SU-DHL-6 (cell line): ENCODE results near the gene TRMT6.

Experiments used
- H2AFZ ChIP-seq: fragments of 200-600 bp; sonication (generic); 2 replicates; pipeline ENCODE4 v1.6.1; 2014; ENCODE audit warnings: low read depth, mild to moderate bottlenecking, moderate library complexity, mixed read lengths, antibody characterized with exemption, low read length; ENCODE audit not compliant: severe bottlenecking
- H3F3A ChIP-seq: fragments of 200-600 bp; shearing (Covaris generic); 2 replicates; pipeline ENCODE4 v1.6.0; 2016; ENCODE audit warnings: antibody characterized with exemption, mild to moderate bottlenecking; ENCODE audit not compliant: insufficient read depth
- H3K27ac ChIP-seq: fragments of 200-600 bp; sonication (generic); 2 replicates; pipeline ENCODE4 v1.5.1; 2016; ENCODE audit warnings: low read depth, mild to moderate bottlenecking, low read length, moderate library complexity, mixed read lengths
- H3K27me3 ChIP-seq: fragments of 200-600 bp; sonication (generic), shearing (Covaris generic); 2 replicates; pipeline ENCODE4 v1.6.0; 2014; ENCODE audit warnings: mild to moderate bottlenecking, low read length
- H3K36me3 ChIP-seq: fragments of 200-600 bp; sonication (generic); 2 replicates; pipeline ENCODE4 v1.6.1; 2014; ENCODE audit warnings: mild to moderate bottlenecking, low read length, mixed read lengths
- H3K4me2 ChIP-seq: fragments of 300-600, 200-600 bp; shearing (Covaris generic), sonication (generic); 2 replicates; pipeline ENCODE4 v1.6.0; 2014; ENCODE audit warnings: low read length, low read depth, mild to moderate bottlenecking; ENCODE audit not compliant: poor library complexity, severe bottlenecking
- H3K4me3 ChIP-seq: fragments of 200-600 bp; sonication (generic); 2 replicates; pipeline ENCODE4 v1.5.1; 2014; ENCODE audit warnings: antibody characterized with exemption, low read length, mild to moderate bottlenecking, mixed read lengths; ENCODE audit not compliant: insufficient read depth, poor library complexity, severe bottlenecking
- H3K79me2 ChIP-seq: fragments of 200-600 bp; sonication (generic); 2 replicates; pipeline ENCODE4 v1.6.1; 2014; ENCODE audit warnings: mild to moderate bottlenecking, low read length, moderate library complexity; ENCODE audit not compliant: insufficient read depth
- H3K9ac ChIP-seq: fragments of 200-600 bp; sonication (generic); 2 replicates; pipeline ENCODE4 v1.7.0; 2014; ENCODE audit warnings: mild to moderate bottlenecking, low read length
- H3K9me2 ChIP-seq: fragments of 200-600 bp; sonication (generic); replicated peaks from 2 replicates; pipeline ENCODE4 v1.6.1; 2014; ENCODE audit warnings: low read length; ENCODE audit not compliant: insufficient read depth
- H3K9me3 ChIP-seq: fragments of 200-600 bp; sonication (generic); 2 replicates; pipeline ENCODE4 v1.6.1; 2014; ENCODE audit warnings: low read length, mixed read lengths; ENCODE audit not compliant: insufficient read depth
- H4K20me1 ChIP-seq: fragments of 200-600 bp; sonication (generic); 2 replicates; pipeline ENCODE4 v1.6.1; 2014; ENCODE audit warnings: low read depth, mild to moderate bottlenecking, antibody characterized with exemption, low read length, moderate library complexity, mixed read lengths
- CTCF ChIP-seq: fragments of 200-600 bp; sonication (generic); IDR thresholded peaks from one replicate; pipeline ENCODE4 v1.5.1; 2017; ENCODE audit warnings: antibody characterized with exemption, mild to moderate bottlenecking, low read length, moderate library complexity; ENCODE audit not compliant: insufficient read depth, poor library complexity, severe bottlenecking
- EZH2phosphoT487 ChIP-seq: fragments of 200-600 bp; sonication (generic), shearing (Covaris generic); conservative IDR thresholded peaks from 2 replicates; pipeline ENCODE4 v1.6.1; 2018; ENCODE audit warnings: mild to moderate bottlenecking, antibody characterized with exemption, low read length, moderate library complexity, mixed read lengths

The TRMT6 gene

GRCh38 chr20:5977975-5978374 is 27.6 kb upstream of the TRMT6 start:
- Histone ChIP-seq H3K9ac (no peak overlapping the region), H3K36me3 (peaks cover 44% of the 10 kb centered on the region)

GRCh38 chr20:5977223-5977622 is 26.9 kb upstream of the TRMT6 start:
- Histone ChIP-seq H3K4me3 (no peak overlapping the region), H2AFZ (no peak overlapping the region)

More at GRCh38 chr20:5977975-5978374, 27.6 kb upstream of the TRMT6 start:
- H3K4me2 ChIP-seq: no peak overlapping the region
- no peaks in the 10 kb centered on the region for H4K20me1 ChIP-seq
- H2AFZ ChIP-seq: no peak overlapping the region
- H3K4me3 ChIP-seq: no peak overlapping the region
- no peaks in the 10 kb centered on the region for H3F3A ChIP-seq
- no peaks in the 10 kb centered on the region for H3K27me3 ChIP-seq
- no peak for TF ChIP-seq EZH2phosphoT487
- no peak for TF ChIP-seq CTCF
- H3K27ac ChIP-seq: no peak overlapping the region
- no peaks in the 10 kb centered on the region for H3K79me2 ChIP-seq
- H3K9me3 ChIP-seq: no peaks in the 10 kb centered on the region
- no peaks in the 10 kb centered on the region for H3K9me2 ChIP-seq

GRCh38 chr20:5975778-5976177 is 25.4 kb upstream of the TRMT6 start:
- no peak for TF ChIP-seq CTCF
- no peak for TF ChIP-seq EZH2phosphoT487
- no peaks in the 10 kb centered on the region for H3F3A ChIP-seq
- H3K27me3 ChIP-seq: no peaks in the 10 kb centered on the region
- H2AFZ ChIP-seq: no peak overlapping the region
- no peaks in the 10 kb centered on the region for H4K20me1 ChIP-seq
- H3K27ac ChIP-seq: no peak overlapping the region
- peaks cover 47% of the 10 kb centered on the region for H3K36me3 ChIP-seq
- no peak overlapping the region for H3K9ac ChIP-seq
- no peaks in the 10 kb centered on the region for H3K9me3 ChIP-seq
- no peak overlapping the region for H3K4me3 ChIP-seq
- H3K9me2 ChIP-seq: no peaks in the 10 kb centered on the region
- no peaks in the 10 kb centered on the region for H3K79me2 ChIP-seq
- no peak overlapping the region for H3K4me2 ChIP-seq

More at GRCh38 chr20:5977223-5977622, 26.9 kb upstream of the TRMT6 start:
- H3K9me2 ChIP-seq: no peaks in the 10 kb centered on the region
- H3K36me3 ChIP-seq: peaks cover 44% of the 10 kb centered on the region
- H3K27me3 ChIP-seq: no peaks in the 10 kb centered on the region
- H3K27ac ChIP-seq: no peak overlapping the region
- H3K4me2 ChIP-seq: no peak overlapping the region
- no peaks in the 10 kb centered on the region for H3K9me3 ChIP-seq
- H3K9ac ChIP-seq: no peak overlapping the region
- TF ChIP-seq CTCF: no peak
- no peak for TF ChIP-seq EZH2phosphoT487
- no peaks in the 10 kb centered on the region for H3K79me2 ChIP-seq
- no peaks in the 10 kb centered on the region for H3F3A ChIP-seq
- H4K20me1 ChIP-seq: no peaks in the 10 kb centered on the region

- TF ChIP-seq CTCF: no peak
- TF ChIP-seq EZH2phosphoT487: no peak
- peaks cover 40% of the 10 kb centered on the region for H3K36me3 ChIP-seq
Measured at GRCh38 chr20:5974531-5974930, 24.2 kb upstream of the TRMT6 start.

More at GRCh38 chr20:5974531-5974930, 24.2 kb upstream of the TRMT6 start:
- Histone ChIP-seq H3K4me3 (no peak overlapping the region), H4K20me1 (no peaks in the 10 kb centered on the region), H3K27ac (no peak overlapping the region), H3F3A (no peaks in the 10 kb centered on the region), H3K9ac (no peak overlapping the region), H3K27me3 (no peaks in the 10 kb centered on the region), H3K9me2 (no peaks in the 10 kb centered on the region), H3K9me3 (no peaks in the 10 kb centered on the region), H2AFZ (no peak overlapping the region), H3K79me2 (no peaks in the 10 kb centered on the region), H3K4me2 (no peak overlapping the region)
